NCI-H2171 treated with DMSO at 0.1 percent for 48 hours (cell line): ENCODE results near the gene CHRM5.
A peak's percentile ranks its signal among the peaks of the same experiment; 100 is the strongest.
"Not testable (repeated sequence)": the region's sequence is repeated elsewhere in the genome, so short reads cannot be mapped to it uniquely, and the experiment has no call there.

Experiments used
- DNase-seq: peaks from one replicate; lab custom pipeline; 2025; lab: John Stamatoyannopoulos, UW

The CHRM5 gene

GRCh38 chr15:33994005-33994615, 25.8 kb downstream of the CHRM5 start:
- peak; percentile 41 for DNase-seq

- not testable (repeated sequence) for DNase-seq
Measured at GRCh38 chr15:33995666-33996065, 27.4 kb downstream of the CHRM5 start.

GRCh38 chr15:34001536-34001935, 33.2 kb downstream of the CHRM5 start:
- no peak for DNase-seq

GRCh38 chr15:34006381-34006780, 38.1 kb downstream of the CHRM5 start:
- DNase-seq, result no peak

- DNase-seq, result no peak
Measured at GRCh38 chr15:34009656-34010055, 41.4 kb downstream of the CHRM5 start.

GRCh38 chr15:34010921-34011320, 42.6 kb downstream of the CHRM5 start:
- no peak for DNase-seq

GRCh38 chr15:34011481-34011880, 43.2 kb downstream of the CHRM5 start:
- no peak for DNase-seq

- no peak for DNase-seq
Measured at GRCh38 chr15:34012461-34013028, 44.2 kb downstream of the CHRM5 start.

- no peak for DNase-seq
Measured at GRCh38 chr15:34013746-34014145, 45.4 kb downstream of the CHRM5 start.

GRCh38 chr15:34014556-34014955, 46.3 kb downstream of the CHRM5 start:
- peak; percentile 67 for DNase-seq

GRCh38 chr15:34018021-34018645, 49.8 kb downstream of the CHRM5 start:
- DNase-seq, result no peak

- DNase-seq, result not testable (repeated sequence)
Measured at GRCh38 chr15:34018738-34019137, 50.4 kb downstream of the CHRM5 start.

- DNase-seq, result no peak
Measured at GRCh38 chr15:34019369-34019990, 51.2 kb downstream of the CHRM5 start.

- DNase-seq, result no peak
Measured at GRCh38 chr15:34023907-34024306, 55.6 kb downstream of the CHRM5 start.

GRCh38 chr15:34025252-34025651, 57.0 kb downstream of the CHRM5 start:
- no peak for DNase-seq

GRCh38 chr15:34027606-34028005, 59.3 kb downstream of the CHRM5 start:
- DNase-seq, result no peak

GRCh38 chr15:34031987-34032760, 63.9 kb downstream of the CHRM5 start:
- no peak for DNase-seq

- DNase-seq, result peak; percentile 72
Measured at GRCh38 chr15:34038023-34038870, 70.0 kb downstream of the CHRM5 start.

GRCh38 chr15:34038871-34039789, 70.8 kb downstream of the CHRM5 start, which contains the start of gene AVEN:
Gene AVEN (minus strand): TSS chr15:34039204. CDS start chr15:34039046, 158 bp downstream.
- DNase-seq, result peak; percentile 17

- DNase-seq, result no peak
Measured at GRCh38 chr15:34039790-34040113, 71.5 kb downstream of the CHRM5 start.
